ENCODE data around the gene ALG13. TPM values are rescaled to one million over a fixed set of nuclear protein-coding genes. Genes with fewer than 3 reads are reported as not detected.
"Not testable (repeated sequence)": the region's sequence is repeated elsewhere in the genome, so short reads cannot be mapped to it uniquely, and the experiment has no call there.

The ALG13 gene
- total RNA-seq, 1 experiment from 2014 or later = 32.0 TPM

- H3K27me3 ChIP-seq = no peaks in the 10 kb centered on the region
- no peak overlapping the region for H3K4me3 ChIP-seq
- peaks cover 4% of the 10 kb centered on the region; the same call in 1 of the 2 replicates for H3K36me3 ChIP-seq
- H3K9me3 ChIP-seq = no peaks in the 10 kb centered on the region
- DNase-seq = no peak
Observed at GRCh38 chrX:111728096-111728495, 47.1 kb downstream of the ALG13 start.

GRCh38 chrX:111731351-111731750 is 50.4 kb downstream of the ALG13 start:
- DNase-seq = no peak
- Histone ChIP-seq H3K4me3 (no peak overlapping the region), H3K9me3 (no peaks in the 10 kb centered on the region), H3K36me3 (no peaks in the 10 kb centered on the region), H3K27me3 (no peaks in the 10 kb centered on the region)

GRCh38 chrX:111736571-111736970 is 55.6 kb downstream of the ALG13 start:
- Histone ChIP-seq H3K9me3 (no peaks in the 10 kb centered on the region), H3K4me3 (no peak overlapping the region), H3K27me3 (no peaks in the 10 kb centered on the region), H3K36me3 (peaks cover 4% of the 10 kb centered on the region; the same call in 1 of the 2 replicates)
- no peak for DNase-seq

- no peak overlapping the region for H3K4me3 ChIP-seq
- H3K9me3 ChIP-seq = no peaks in the 10 kb centered on the region
- H3K27me3 ChIP-seq = no peaks in the 10 kb centered on the region
- DNase-seq = no peak
- H3K36me3 ChIP-seq = peaks cover 2% of the 10 kb centered on the region; the same call in 1 of the 2 replicates
Observed at GRCh38 chrX:111742018-111742417, 61.0 kb downstream of the ALG13 start.

- H3K36me3 ChIP-seq = no peaks in the 10 kb centered on the region; the same call in 1 of the 2 replicates
- no peaks in the 10 kb centered on the region for H3K9me3 ChIP-seq
- DNase-seq = no peak
- H3K27me3 ChIP-seq = no peaks in the 10 kb centered on the region
- no peak overlapping the region for H3K4me3 ChIP-seq
Observed at GRCh38 chrX:111743316-111743715, 62.3 kb downstream of the ALG13 start.

GRCh38 chrX:111756486-111756885 is 75.5 kb downstream of the ALG13 start:
- DNase-seq = no peak
- Histone ChIP-seq H3K9me3 (no peaks in the 10 kb centered on the region), H3K27me3 (no peaks in the 10 kb centered on the region), H3K36me3 (peaks cover 13% of the 10 kb centered on the region), H3K4me3 (no peak overlapping the region)

- Histone ChIP-seq H3K4me3 (no peak overlapping the region), H3K9me3 (no peaks in the 10 kb centered on the region), H3K27me3 (no peaks in the 10 kb centered on the region), H3K36me3 (no peaks in the 10 kb centered on the region)
- DNase-seq = no peak
Observed at GRCh38 chrX:111759686-111760085, 78.7 kb downstream of the ALG13 start.

GRCh38 chrX:111761578-111762135 is 80.7 kb downstream of the ALG13 start:
- Histone ChIP-seq H3K9me3 (no peaks in the 10 kb centered on the region), H3K27me3 (no peaks in the 10 kb centered on the region), H3K4me3 (no peak overlapping the region), H3K36me3 (no peaks in the 10 kb centered on the region; the same call in 1 of the 2 replicates)
- DNase-seq = no peak

GRCh38 chrX:111778591-111778990 is 97.6 kb downstream of the ALG13 start:
- no peaks in the 10 kb centered on the region for H3K27me3 ChIP-seq
- H3K36me3 ChIP-seq = no peaks in the 10 kb centered on the region
- no peaks in the 10 kb centered on the region for H3K9me3 ChIP-seq
- DNase-seq = no peak
- H3K4me3 ChIP-seq = no peak overlapping the region

- Histone ChIP-seq H3K9me3 (no peaks in the 10 kb centered on the region), H3K4me3 (no peak overlapping the region), H3K36me3 (no peaks in the 10 kb centered on the region), H3K27me3 (no peaks in the 10 kb centered on the region)
- no peak for DNase-seq
Observed at GRCh38 chrX:111779582-111779981, 98.6 kb downstream of the ALG13 start.

- no peaks in the 10 kb centered on the region for H3K27me3 ChIP-seq
- no peak for DNase-seq
- H3K36me3 ChIP-seq = no peaks in the 10 kb centered on the region
Observed at GRCh38 chrX:111784667-111785066, 103.7 kb downstream of the ALG13 start.

GRCh38 chrX:111790054-111790453 is 109.1 kb downstream of the ALG13 start:
- not testable (repeated sequence) for H3K27me3 ChIP-seq, H3K36me3 ChIP-seq, H3K9me3 ChIP-seq, DNase-seq, H3K4me3 ChIP-seq

More at GRCh38 chrX:111784667-111785066, 103.7 kb downstream of the ALG13 start:
- Histone ChIP-seq H3K9me3 (no peaks in the 10 kb centered on the region), H3K4me3 (no peak overlapping the region)

Other genes starting within 250 kb of the ALG13 start
- not detected in 2 replicates for gene SERTM2, start 169.5 kb upstream of the ALG13 start, total RNA-seq (2014; rRNA removed; shearing (Covaris generic); ENCODE audit: low replicate concordance)
- gene TRPC5OS, start 195.0 kb downstream of the ALG13 start, total RNA-seq (2014; rRNA removed; shearing (Covaris generic); ENCODE audit: low replicate concordance) = not detected in 2 replicates

All from MG63 (cell line).